Fibroblast of skin of back (primary cell): ENCODE measurements around the gene TSPAN2. TPM values are rescaled to one million over a fixed set of nuclear protein-coding genes. Genes with fewer than 3 reads are reported as not detected.

Experiments used
- DNase-seq: peaks from one replicate; pipeline ENCODE4 v3.0.0-alpha.2; 2013
- polyA plus RNA-seq, 2 experiments: library from polyadenylated mRNA; unstranded; fragments of 120-200 nt; gene quantifications; one replicate each; pipeline ENCODE4 v1.2.1, GENCODE V29; 2013; ENCODE audit not compliant: insufficient read length in 2 of 2

TSPAN2 gene
- 2.5 TPM for polyA plus RNA-seq (2013, experiment 1 of 2; ENCODE audit: insufficient read length)
- 7.2 TPM for polyA plus RNA-seq (2013, experiment 2 of 2; ENCODE audit: insufficient read length)

DNA sequence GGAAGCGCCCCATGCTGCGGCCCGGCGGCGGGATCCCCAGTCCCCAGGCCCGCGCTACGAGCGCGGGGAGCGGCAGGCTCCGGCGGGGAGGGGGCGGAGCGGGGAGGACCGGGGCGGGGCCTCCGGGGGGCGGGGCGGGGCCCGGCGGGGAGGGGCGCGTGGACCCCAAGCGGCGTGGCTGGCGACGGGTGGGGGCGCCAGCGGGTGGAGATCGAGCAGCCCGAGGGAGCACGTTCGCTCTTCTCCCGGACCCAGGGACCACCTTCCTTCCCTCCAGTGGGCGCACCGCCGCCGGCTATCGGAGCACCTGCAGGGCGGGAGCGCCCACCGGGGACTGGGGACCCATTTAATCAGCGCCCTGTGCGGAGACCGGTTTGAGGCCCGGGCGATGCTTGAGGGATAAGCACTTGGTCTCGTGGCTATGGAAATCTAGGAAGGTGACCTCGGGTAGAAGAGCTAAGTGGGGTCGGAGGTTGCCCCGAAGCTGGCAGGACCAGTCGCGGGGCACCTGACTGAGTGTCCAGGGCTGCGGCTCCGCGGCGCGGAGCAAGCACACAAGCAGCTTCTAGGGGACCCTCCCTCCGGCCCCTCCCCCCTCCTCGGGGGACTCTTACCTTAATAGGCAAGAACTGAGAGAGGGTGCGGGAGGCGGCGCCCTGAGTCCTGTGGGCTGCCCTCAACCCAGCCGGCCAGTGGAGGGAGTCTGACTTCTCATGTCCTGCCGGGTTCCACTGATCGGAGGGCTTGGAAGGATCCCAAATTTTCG is at the start of gene TSPAN2:
TSS of gene TSPAN2 (minus strand) at position 84 of the 766 bp plus-strand sequence. CDS start at position 13, 71 bp downstream.
- peak; percentile 65 for DNase-seq

- DNase-seq = peak; percentile 91
These were observed 49.7 kb upstream of the TSPAN2 start for GRCh38 chr1:115138973-115139372.

DNA sequence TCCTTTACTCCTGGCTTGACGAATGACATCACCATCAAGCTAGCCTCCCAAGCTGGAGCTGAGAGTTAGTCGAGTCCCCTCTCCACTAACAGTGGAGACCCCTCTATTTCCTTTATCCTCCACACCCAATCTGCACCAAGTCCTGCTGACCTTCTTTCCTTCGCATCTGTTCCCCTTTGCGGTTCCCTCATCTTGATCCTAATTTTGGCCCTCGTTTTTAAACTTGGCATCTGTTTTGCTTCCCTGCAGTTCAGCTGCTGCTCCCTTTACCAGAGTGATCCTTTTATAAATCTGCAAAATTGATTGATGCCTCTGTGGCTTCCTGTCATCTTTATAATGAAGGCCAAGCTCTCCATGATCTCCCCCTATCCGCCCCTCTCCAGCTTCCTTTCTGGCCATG is 49.0 kb upstream of the TSPAN2 start:
- no peak for DNase-seq

DNA sequence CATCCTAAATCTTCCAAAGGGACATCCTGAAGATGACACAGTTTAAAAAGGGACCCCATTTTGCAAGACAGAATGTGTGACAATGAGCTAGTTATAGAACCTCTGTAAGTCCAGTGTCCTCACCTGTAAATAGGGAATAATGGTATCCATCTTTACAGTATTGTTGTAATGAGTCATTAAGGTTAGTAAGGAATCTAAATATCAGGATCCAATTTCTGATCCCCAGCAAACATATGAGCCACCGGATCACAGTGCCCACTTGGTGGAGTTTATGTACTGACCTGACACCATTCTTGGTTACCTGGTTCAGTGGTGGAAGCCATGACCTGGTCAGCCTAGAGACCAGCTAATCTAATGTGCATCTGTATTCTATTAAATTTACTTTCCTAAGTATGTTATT is 47.9 kb upstream of the TSPAN2 start:
- no peak for DNase-seq

DNA sequence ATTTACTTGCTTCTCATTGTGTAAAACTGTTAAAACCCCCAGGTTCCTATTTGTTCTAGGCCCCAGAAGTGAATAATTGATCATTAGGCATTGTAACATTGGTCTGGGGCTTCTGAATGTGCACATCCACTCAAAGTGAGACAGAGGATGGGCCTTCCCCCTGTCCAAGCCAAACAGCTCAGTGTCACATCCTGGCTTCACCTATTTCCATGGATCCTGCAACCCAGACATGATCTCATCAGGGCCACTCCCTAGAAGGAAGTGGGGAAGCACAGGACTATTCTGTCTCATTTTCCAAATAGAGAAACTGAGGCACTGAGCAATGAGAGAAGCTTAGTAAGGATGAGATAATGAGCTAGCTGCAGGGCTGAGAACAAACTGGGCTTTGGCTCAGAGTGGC is 47.4 kb upstream of the TSPAN2 start:
- no peak for DNase-seq

DNA sequence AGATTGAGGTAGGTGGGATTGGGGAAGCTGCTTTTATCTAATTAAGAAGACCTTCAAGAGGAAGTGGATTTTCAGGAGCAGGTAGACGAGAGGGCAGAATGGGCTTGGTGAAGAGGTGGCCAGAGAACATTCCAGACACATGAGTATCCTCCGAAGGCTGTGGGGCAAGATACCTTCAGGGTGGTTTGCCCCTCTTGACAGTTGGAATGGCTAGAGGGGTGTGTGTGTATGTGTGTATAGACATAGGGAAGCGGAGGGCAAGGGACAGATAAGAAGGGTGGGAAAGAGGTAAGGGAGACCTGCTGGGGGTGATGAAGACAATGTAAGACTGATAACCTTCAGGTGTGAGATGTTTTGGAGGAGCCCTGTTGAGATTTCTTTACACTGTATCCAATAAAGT is 46.8 kb upstream of the TSPAN2 start:
- DNase-seq = no peak

- peak; percentile 89 for DNase-seq
These were observed 46.4 kb upstream of the TSPAN2 start for GRCh38 chr1:115135681-115136080.

GRCh38 chr1:115134850-115135480 is 45.7 kb upstream of the TSPAN2 start:
- peak; percentile 99 for DNase-seq

DNA sequence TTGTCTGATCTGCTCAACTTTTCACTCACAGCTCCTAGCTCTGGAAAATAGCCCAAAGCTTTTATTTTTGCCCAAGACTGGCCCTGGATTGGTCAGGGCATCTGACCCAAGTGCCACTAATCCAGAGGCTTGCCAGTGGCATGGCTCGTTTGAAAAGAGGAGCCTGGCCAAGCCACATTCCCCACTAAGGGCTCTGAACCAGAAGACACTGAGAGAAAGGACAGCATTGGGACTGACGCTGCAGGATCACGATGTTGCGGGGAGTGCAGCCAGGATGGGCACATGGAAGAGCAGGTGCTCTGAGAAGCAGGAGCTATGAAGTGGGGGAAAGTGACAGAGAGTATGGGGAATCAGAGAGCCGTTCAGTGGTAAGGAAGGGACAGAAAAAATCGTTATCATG is 44.9 kb upstream of the TSPAN2 start:
- DNase-seq = no peak

DNA sequence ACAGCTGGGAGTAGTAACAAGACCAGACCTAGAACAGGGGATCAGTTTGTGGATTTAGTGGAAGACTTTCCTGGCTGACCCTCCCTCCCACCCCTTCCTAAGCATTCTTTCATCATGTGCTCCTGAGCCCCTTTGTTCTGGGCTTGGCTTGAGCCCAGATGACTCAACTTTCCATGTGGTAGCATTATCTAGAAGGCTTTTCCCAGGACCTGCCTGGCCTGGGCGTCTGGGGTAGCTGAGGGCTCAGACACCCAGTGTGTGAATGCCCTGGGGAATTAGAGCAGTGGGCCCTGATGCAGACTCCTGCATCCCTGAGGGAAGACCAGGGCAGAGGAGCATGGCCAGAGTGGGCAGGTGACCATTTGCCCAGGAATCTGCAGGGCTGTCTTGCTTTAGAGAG is 44.1 kb upstream of the TSPAN2 start:
- DNase-seq = peak; percentile 77

DNA sequence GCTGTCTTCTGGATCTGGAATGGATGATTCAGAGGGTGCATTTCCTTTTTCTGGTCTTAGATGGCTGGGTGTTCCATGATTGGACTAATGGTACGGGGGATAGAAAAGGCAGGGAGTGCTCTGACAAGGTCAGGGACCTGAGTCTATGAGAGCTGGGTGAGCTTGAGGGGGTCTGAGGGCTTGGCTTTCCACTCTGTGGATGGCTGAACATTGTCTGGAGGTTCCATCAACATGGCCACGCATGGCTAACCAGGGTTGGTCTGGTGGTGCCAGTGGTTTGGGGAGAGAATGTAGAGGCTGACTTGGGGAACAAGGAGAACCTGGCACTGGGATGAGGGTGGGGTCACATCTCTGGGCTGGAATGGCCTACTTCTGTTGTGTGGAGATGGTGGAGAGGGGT is 41.5 kb upstream of the TSPAN2 start:
- no peak for DNase-seq

- DNase-seq = no peak
These were observed 39.9 kb upstream of the TSPAN2 start for GRCh38 chr1:115129071-115129640.

GRCh38 chr1:115127539-115127938 is 38.2 kb upstream of the TSPAN2 start:
- DNase-seq = no peak

- DNase-seq = no peak
These were observed 37.2 kb upstream of the TSPAN2 start for GRCh38 chr1:115126516-115126915.

DNA sequence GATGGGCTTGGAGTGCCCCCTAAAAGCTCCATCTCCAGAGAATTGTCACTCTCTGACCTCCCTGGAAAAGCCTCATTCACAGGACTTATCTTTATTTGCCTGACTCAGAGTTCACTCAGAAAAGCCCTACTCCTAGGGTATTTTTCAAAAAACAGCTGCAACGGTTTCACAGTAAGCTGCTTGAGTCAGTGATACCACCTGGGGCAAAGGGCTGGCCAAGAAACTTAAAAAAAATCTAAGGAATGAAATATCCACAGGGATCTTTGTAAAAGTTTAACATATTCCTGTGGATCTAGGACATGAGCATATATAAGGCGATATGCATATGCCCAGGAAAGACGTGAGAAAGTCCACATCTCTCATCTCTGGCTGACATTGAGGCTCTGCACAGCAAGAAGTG is 33.8 kb upstream of the TSPAN2 start:
- no peak for DNase-seq

GRCh38 chr1:115121793-115122192 is 32.5 kb upstream of the TSPAN2 start:
- DNase-seq = no peak

DNA sequence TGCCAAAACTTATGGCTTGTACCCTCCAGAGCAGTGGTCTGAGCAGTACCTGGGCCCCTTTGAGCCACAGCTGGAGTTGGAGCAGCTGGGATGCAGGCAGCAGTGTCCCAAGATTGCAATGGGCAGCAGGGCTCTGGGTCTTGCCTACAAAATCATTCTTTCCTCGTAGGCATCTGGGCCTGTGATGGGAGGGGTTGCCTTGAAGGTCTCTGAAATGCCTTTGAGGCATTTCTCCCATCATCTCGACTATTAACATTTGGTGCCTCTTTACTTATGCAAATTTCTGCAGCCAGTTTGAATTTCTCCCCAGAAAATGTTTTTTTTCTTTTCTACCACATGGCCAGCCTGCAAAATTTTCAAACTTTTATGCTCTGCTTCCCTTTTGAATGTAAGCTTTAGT is 31.0 kb upstream of the TSPAN2 start:
- DNase-seq = no peak

DNA sequence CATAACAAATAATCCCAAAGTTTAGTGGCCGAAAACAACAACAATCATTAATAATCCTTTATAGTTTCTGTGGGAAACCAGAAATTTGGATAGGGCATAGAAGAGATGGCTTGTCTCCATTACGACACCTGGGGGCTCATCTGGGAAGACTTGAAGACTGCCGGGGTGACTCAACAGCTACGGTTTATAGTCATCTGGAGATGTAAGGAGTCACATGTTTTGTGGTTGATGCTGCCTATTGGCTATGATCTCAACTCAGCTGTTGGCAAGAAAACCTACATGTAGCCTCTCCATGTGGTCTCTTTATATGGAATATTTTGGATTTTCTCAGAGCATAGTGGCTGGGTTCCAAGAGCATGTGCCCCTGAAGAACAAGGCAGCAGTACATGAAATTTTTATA is 29.3 kb upstream of the TSPAN2 start:
- DNase-seq = peak; percentile 67

DNA sequence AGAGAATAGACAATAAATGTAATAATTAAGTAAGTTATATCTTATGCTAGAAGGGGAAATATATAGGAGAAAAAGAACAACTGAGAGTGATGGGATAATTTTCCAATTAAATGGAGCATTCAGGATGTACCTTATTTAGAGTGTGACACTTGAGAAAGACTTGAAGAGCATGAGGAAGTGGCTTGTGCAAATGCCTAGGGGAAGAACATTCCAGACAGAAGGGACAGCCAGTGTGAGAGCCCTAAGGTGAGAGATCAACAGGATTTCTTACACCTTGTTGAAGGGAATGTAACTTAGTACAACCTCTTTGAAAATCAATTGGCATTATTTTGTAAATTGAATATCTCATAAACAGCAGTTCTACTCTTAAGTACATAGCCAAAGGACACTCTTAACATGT is 28.8 kb upstream of the TSPAN2 start:
- DNase-seq = peak; percentile 41

- no peak for DNase-seq
These were observed 28.0 kb upstream of the TSPAN2 start for GRCh38 chr1:115117298-115117697.

DNA sequence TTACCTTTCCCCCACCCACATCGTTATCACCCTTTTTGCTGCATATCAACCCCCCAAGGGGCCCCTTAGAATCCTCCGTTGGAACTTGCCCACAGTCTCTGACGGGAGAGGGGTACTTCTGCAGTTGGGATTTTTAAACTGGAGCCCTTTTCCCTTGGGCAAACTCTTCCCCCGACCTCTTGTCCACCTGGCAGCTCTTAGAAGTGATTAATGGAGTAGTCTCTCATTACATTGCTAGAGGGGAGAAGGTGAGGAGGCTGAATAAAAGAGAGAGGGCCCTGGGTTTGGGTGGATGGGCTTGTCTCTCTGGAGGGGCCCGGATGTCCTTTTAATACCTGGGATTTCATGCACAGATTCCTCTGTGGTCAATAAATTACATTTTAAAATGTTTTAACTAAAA is 27.2 kb upstream of the TSPAN2 start:
- DNase-seq = no peak

DNA sequence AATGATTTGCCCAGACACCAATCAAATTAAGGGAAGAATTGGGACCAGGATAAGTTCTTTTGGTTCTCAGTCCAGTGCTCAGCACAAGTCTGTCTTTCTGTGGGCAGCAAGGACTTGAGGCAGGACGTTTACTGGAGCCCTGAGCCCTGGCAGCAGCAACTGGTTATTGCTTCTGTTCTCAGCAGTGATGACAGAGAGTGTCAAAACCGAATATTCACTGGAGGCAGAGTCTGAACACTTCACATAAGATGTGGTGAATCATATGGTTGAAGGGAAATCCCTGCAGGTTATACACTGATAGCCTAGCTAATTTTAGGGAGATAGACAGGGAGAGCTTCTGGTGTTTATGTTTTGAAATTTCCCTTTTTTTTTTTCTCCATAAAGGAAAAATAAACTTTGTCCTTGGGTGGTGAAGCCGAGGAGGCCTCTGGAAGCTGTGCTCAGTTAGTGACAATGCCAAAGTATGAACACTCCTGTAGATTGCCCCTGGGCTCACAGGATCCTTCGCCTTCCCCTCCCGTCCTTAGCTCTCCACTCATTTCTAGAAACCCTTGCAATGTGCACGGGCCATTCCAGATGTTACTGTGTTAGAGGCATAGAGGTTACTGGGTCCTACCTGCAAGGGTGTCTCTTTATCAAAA is 26.3 kb upstream of the TSPAN2 start:
- DNase-seq = peak; percentile 31

DNA sequence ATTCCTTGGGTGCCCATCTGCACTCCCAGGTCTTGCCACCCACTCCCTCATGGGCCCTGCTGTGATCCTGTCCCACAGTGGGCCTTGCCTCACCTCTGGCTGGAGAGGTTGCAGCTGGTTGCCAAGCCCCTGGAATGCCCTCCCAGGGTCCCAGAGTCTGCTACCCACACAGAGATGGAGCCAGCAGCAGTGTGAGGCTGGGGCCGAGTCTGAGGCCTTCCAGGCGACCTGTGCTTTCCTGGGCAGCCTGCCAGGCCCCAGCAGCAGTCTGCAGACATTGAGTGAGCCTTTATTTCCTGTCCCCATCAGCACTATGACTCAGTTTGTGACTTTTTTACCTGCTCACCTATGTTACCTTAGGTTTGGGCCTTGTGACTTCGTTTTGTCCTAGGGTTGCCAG is 25.0 kb upstream of the TSPAN2 start:
- DNase-seq = peak; percentile 58
